HG02623 (cell line): Measurements from ENCODE around the gene PRSS35.
A peak's percentile ranks its signal among the peaks of the same experiment; 100 is the strongest.
"Not testable (repeated sequence)": the region's sequence is repeated elsewhere in the genome, so short reads cannot be mapped to it uniquely, and the experiment has no call there.

Experiments used
- ATAC-seq: cut with Tn5 transposase; IDR thresholded peaks from one replicate; pipeline ENCODE4 v1.9.1; 2021; ENCODE audit warnings: moderate library complexity; ENCODE audit not compliant: unreplicated experiment

Gene PRSS35, protein sequence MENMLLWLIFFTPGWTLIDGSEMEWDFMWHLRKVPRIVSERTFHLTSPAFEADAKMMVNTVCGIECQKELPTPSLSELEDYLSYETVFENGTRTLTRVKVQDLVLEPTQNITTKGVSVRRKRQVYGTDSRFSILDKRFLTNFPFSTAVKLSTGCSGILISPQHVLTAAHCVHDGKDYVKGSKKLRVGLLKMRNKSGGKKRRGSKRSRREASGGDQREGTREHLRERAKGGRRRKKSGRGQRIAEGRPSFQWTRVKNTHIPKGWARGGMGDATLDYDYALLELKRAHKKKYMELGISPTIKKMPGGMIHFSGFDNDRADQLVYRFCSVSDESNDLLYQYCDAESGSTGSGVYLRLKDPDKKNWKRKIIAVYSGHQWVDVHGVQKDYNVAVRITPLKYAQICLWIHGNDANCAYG

DNA sequence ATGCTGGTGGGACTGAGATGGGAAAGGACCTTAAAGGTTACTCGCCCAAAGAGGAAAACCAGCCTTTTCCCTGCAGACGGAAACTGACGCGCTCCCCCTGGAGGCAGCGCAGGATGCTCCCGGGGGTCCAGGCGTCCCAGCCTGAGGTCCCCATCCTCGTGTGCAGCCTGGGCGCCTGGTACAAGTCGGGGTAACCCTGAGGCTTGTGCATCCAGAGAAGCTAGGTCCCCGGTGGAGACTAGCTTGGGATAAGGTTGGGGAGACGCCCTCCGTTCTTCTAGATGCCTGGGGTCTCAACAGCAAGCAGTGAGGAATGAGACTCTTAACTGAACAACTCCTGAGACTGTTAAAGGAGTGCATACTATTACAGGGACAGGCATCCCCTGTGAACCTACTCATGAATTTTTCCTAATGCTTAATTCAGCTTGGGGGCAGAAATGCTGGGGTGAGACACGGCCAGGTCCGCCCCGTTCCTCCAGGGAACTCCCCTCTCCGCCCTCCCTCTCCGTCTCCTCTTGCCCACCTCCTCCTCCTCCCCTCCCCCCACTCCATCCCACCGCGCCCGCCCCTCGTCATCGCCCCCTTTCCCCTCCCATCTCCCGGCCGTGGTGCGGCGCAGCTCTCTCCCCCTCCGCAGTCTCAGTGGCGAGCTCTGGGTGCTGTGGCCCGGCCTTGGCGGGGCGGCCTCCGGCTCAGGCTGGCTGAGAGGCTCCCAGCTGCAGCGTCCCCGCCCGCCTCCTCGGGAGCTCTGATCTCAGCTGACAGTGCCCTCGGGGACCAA, at the start of gene PRSS35:
PRSS35 (plus strand) TSS at position 634 of the 781 bp plus-strand sequence. CDS start 10,908 bp downstream, outside the sequence.
- ATAC-seq, result peak; percentile 51

DNA sequence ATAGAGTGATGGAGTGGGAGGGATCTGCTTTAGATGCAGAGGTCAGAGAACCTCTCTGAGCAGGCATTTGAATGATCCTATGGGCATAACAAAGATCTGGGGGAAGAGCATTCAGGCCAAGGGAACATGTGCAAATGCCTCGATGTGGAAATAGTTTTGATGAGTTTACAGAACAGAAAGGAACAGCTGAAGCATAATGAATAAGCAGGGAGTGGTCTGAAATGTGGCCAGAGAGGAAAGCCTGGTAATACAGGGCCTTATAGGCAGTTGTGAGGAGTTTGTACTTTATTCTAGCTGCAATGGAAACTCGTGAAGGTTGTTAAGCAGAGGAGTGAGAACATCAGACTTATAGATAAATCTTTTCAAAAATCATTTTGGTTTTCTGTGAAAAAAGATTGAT, 48.4 kb upstream of the PRSS35 start:
- ATAC-seq, result no peak

DNA sequence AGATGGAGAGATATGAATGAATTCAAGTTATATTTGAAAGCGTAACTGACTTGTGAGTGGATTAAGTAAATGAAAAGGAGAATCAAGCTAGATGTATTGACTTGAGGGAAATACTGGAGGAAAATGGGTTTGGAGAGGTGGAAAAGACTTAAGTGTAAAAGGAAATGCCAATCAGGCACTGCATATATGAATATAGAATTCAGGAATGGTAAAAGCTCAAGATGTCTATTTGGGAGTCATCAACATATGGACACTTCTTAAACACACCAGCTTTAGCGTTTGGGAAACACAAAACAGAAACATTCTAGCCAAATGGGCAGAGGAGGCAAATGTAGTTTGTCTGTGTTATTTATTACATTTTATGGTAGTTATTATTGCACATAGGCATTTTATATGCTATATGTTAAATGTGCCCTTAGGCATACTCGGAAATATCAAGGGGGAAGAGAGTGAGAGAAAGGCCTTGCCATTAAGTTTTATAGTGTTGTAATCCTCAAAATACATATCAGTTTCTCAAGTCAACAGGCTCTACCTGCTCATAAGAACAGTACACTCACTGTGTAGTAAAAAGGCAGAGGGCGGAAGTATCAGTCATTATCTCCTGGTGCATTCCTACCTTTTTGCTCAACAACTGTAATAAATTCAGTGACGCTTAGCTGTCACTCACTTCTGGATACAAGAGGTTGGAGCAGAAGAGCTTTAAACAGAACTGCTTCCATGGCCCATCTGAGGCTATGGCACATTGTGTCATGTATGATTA, 47.8 kb upstream of the PRSS35 start:
- ATAC-seq, result no peak

DNA sequence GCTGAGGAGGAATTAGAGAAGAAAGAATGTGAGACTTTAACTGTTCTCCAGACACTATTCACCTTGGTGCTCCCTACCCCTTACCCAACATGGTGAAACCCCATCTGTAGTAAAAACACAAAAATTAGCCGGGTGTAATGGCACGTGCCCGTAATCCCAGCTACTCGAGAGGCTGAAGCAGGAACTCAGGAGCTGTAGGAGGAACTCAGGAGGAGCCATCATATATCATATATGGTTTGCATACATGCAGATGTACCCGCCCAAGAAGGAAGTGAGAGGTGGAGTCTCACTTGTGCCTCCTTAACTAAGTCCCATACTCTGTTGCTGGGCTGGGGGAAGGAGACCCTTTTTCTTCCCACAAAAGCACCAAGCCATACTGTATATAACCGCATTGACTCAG, 46.0 kb upstream of the PRSS35 start:
- no peak for ATAC-seq

DNA sequence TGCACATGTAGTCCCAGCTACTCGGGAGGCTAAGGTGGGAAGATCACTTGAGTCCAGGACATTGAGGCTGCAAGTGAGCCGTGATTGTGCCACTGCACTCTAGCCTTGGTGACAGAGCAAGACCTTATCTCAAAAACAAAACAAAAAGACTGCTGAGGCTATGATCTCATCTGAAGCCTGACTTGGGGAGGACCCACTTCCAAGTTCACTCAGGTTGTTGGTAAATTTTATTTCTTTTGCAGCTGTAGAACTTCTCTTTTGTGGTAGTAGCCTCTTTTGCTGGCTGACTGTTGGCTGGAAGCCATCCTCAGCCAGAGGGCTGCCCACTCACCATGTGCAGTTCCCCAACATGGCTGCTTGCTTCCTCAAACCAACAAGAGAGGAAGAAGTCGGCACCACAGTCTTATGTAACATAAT, 44.7 kb upstream of the PRSS35 start:
- no peak for ATAC-seq

DNA sequence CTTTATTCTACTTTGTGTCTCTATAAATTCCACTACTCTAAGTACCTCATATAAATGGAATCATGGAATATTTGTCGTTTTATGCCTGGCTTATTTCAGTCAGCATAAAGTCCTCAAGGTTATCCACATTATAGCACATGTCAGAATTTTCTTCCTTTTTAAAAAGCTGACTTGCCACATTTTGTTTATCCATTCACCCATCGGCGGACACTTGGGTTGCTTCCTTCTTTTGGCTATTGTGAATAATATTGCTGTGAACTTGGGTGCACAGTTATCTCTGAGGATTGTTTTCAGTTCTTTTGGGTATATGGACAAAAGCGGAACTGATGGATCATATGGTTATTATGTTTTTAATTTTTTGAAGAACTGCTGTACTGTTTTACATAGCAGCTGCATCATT, 42.3 kb upstream of the PRSS35 start:
- ATAC-seq, result no peak

DNA sequence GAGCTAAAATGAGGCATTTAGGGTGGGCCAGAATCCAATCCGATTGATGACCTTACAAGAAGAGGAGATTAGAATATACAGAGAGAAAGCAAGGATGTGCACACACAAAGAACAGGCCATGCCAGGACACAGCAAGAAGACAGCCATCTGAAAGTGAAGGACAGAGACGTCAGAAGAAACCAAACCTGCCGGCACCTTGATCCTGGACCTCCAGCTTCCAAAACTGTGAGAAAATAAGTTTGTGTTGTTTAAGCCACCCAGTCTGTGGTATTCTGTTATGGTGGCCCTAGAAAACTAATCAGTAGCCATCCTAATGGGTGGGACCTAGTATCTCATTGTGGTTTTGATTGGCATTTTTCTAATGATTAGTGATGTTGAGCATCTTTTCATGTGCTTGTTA, 41.7 kb upstream of the PRSS35 start:
- ATAC-seq, result no peak

DNA sequence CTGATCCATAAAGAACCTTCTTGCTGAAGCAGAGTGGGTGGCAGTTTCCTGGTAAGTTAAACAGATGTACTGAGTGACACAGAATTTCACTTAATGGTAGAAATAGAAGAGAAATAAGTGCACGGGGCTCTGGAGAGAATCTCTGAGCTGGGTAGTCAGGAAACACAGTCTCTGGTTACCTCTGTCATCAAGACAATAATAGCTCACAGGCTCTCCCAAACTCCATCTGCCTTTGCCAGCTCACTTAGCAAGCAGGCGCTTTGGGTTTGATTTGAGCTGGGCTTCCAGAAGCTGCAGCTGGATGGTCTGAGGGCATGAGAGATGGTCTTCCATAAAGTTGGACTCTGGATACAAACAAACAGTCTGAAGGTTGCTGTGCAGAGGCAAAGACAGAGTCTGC, 39.6 kb upstream of the PRSS35 start:
- no peak for ATAC-seq

DNA sequence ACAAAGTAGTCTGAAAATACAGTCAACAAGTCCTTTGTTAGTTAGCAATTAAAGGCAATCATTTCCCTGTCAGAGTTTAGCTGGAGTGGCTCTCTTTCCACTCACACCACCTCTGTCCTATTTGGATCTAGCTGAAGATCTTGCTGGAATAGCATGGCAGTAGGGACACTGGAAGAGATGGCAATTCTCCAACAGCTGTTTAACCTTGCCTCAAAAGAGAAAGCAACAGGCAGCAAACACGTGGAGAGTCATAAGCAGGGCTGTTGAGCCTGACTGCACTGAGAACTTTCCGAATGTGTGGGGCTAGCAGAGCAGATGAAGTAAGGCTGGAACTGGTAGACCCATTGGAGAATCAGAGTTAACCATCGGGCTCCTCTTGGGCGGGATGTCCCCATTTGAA, 38.0 kb upstream of the PRSS35 start:
- ATAC-seq, result no peak

DNA sequence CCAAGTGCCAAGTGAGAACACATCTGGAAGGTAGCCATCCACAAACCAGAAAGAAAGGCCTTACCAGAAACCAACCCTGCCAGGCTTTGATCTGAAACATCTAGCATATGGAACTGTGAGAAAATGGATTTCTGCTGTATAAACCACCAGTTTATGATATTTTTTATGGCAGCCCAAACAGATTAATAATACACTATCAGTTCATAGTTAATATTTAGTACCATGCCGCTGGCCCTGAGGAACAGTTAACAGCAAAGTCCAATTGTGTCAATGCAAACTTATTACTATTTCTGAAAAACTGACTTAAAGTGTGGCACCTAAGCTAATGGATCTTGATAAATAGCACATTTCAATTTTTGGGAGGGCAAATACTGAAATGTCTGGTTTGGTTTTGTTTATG, 35.4 kb upstream of the PRSS35 start:
- ATAC-seq, result no peak

DNA sequence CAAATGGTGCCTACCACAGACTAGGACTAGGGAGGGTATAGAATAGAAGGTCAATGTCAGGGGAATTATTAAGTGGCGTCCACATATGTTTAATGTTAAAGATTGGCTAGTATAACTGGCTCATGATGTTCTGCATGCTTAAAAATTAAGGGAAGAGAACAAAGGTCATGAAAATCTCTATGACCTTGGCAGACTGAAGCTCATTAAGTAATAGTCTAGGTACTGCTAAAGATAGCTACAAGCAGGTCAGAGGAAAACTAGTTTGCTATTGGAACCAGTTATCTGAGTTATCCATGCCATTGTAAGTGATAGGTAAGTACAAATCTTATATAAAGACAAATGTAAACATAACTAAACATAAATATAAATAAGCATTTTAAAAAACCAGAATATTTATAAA, 32.9 kb upstream of the PRSS35 start:
- ATAC-seq, result no peak

DNA sequence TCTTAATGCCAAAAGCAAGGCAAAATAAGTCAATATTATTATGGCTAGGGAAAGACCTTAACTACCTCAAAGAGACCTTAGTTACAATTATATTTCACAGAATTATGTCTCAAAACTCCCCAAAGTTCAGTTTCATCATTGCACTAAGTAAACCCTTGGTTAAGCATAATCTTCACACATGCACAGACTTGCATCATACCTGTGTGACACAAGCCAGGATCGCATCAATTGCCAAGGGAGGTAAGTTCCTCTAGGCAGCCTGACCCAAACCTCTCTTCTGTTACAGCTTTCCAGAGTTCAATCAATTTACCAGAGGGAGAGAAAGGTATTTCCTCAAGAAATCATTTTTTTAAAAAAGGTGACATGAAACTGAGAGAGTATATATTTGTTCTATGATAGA, 31.9 kb upstream of the PRSS35 start:
- ATAC-seq, result no peak

DNA sequence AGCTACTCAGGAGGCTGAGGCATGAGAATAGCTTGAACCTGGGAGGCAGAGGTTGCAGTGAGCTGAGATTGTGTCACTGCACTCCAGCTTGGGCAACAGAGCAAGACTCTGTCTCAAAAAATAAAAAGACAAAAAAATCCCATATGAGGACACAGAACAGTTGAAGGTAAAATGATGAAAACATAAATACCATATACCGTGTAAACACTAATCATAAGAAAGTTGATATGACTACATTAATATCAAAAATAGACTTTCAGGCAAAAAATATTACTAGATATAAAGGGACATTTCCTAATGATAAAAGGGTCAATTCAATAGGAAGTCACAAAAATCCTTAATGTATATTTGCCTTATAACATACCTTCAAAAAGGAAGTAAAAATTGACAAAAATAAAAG, 30.4 kb upstream of the PRSS35 start:
- not testable (repeated sequence) for ATAC-seq

DNA sequence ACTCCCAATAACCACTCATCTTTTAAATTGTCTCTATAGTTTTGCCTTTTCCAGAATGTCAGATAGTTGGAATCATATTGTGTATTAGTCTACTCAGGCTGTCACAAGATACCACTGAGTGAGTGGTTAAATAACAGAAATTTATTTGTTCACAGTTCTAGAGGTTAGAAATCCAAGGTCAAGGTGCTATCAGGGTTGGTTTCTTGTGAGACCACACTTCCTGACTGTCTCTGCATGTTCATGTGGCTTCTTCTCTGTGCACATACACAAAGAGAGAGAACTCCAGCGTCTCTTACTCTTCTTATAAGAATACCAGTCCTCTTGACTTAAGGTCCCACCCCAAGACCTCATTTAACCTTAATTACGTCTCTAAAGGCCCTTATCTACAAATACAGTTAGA, 23.9 kb upstream of the PRSS35 start:
- no peak for ATAC-seq

DNA sequence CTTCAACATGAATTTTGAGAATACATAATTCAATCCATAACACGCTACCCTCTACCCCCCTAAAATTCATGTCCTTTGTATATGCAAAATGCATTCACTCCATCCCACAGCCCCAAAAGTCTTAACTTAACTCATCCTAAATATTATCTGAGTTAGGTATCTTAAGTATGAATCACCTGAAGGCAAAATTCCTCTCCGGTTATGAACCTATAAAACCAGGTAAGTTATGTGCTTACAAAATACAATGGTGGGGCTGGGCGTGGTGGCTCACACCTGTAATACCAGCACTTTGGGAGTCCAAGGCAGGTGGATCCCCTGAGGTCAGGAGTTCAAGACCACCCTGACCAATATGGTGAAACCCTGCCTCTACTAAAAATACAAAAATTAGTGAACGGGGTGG, 23.5 kb upstream of the PRSS35 start:
- ATAC-seq, result no peak

DNA sequence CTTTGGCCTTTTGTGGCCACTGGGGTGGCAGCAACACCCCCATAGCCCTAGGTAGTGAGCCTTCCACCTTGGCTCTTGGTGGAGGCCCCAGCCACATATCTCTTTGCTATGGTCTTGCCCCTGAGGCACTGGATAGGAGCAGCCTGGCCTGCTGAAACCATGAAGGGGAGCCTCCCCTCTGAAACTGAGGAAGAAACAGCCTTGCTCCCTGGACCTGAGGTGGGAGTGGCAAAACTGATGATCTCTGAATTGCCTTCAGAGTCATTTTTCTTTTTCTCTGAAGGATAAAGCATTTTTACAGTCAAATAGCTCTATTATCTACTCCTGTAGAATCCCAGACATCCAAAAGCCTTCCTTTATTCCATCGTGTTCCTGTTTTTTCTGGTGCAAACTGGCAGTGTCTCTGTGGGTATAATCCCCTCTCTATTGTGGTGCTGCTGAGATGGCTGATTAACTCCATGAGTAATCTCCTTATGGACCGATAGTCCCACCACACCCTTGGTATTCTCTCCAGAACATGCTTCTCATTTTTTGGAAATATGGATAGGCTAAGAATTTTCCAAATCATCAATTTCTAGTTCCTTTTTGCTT, 22.0 kb upstream of the PRSS35 start:
- no peak for ATAC-seq

DNA sequence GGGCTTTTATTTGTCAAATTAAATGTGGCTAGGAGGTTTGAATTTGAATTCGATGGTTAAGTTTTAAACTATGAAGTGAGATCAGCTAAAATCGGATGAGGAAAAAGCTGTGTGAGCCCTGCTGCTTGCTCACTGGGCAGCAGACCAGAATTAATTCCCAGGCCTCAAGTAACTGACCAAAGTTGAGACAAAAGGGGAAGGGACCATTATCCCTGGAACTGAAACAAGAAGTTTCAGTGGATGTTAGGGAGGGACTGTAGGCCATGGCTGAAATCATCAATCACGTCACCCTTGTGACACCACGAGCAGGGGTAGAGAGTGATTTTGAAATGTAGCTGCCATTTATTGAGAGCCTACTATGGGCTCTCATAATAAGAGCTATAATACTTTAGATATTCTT, 7.0 kb upstream of the PRSS35 start:
- ATAC-seq, result no peak

DNA sequence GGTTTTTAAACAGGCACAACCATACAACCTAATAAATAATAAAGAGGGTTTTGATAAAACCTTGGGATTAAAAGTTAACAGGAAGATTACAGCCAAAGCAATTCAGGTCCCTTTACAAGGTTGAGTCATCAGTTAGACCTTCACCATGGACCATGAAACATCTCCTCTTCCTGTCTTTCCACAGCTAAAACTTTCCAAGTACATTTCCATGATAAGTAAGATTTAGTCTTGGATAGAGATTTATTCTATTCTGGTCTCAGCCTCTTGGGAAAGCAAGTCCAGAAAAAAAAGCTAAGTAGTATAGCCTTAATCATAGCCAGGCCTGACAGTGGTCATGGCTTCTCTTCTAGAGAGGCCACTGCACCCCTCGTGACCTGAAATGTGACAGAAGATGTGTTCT, 2.9 kb upstream of the PRSS35 start:
- ATAC-seq, result no peak

DNA sequence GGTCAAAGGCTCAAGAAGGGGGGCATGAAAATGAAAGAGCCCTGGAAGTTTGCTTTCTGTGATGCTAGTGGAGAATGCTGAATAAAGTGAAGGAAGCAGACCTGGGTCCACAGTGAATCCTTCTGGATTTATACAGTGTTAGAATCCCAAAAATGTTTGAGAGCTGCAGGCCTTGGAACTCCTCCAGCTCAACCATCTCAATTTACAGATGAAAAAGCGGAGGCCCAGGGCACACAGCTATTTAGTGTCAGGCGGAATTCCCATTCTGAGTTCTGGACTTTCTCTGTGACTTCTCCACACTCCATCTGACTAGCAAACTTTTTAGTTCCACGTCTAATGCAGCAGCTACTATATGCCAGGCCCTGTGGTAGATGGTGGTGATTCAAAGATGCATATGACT, 1.5 kb upstream of the PRSS35 start:
- ATAC-seq, result no peak

DNA sequence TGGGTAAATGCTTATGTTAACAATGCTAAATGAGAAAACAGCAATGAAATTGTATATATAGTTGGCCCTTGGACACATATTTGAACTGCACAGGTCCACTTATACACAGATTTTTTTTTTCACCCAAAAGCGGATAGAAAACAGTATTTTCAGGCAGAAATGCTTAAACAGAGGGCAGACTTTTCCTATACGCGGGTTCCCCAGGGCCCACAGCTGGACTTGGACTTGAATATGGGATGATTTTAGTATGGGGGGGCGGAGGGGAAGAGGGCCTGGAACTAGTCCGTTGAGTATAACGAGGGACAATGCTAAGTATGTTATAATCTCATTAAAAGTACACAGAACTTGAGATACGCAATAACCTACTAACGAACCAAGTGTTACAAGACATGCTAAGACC, 1.1 kb upstream of the PRSS35 start:
- no peak for ATAC-seq

DNA sequence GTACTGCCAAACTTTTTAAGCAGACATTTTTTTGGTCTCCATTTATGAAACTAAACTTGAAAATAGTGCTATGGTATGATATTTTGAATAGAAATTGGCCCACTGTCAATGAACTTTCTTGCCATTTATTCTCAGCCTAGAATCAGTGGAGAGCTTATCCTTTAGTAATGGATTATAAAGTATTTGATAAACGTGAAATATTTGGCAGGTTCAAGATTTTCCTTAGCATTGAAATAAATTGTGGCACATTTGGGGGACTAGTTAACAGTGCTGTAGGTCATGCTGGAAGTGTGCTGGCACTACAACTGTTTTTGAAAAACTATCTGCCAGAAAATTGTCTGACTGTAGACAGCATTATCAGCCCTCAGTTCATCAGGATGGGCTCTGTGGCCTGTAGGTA, 2.1 kb downstream of the PRSS35 start:
- ATAC-seq, result no peak
